ENCODE results near the gene PDE4B.

The PDE4B gene

DNA sequence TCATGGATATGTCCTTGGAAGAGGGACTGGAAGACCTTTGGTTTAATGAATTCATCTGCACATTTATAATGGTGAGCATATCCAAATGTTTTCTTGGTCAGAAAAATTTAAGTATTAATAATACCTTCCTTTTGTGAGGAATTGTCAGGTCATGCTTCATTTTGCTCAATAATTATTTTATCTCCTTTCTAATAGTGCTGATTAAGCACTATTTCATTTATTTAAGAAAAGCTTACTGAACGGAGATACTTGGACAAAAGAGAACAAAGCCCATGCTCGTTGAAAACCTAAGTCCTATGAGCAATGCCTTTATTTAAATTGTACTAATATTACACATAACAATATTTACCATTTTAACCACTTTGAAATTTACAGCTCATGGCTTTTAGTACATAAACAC is 281.5 kb downstream of the PDE4B start:
- H3K4me3 ChIP-seq (ENCODE audit: low read length): no peak overlapping the region
- DNase-seq (ENCODE audit: low read depth): no peak
- TF ChIP-seq, protein P1, sequence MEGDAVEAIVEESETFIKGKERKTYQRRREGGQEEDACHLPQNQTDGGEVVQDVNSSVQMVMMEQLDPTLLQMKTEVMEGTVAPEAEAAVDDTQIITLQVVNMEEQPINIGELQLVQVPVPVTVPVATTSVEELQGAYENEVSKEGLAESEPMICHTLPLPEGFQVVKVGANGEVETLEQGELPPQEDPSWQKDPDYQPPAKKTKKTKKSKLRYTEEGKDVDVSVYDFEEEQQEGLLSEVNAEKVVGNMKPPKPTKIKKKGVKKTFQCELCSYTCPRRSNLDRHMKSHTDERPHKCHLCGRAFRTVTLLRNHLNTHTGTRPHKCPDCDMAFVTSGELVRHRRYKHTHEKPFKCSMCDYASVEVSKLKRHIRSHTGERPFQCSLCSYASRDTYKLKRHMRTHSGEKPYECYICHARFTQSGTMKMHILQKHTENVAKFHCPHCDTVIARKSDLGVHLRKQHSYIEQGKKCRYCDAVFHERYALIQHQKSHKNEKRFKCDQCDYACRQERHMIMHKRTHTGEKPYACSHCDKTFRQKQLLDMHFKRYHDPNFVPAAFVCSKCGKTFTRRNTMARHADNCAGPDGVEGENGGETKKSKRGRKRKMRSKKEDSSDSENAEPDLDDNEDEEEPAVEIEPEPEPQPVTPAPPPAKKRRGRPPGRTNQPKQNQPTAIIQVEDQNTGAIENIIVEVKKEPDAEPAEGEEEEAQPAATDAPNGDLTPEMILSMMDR (conservative IDR thresholded peaks at IDR 0.05; ENCODE audit: low read length): no peak

DNA sequence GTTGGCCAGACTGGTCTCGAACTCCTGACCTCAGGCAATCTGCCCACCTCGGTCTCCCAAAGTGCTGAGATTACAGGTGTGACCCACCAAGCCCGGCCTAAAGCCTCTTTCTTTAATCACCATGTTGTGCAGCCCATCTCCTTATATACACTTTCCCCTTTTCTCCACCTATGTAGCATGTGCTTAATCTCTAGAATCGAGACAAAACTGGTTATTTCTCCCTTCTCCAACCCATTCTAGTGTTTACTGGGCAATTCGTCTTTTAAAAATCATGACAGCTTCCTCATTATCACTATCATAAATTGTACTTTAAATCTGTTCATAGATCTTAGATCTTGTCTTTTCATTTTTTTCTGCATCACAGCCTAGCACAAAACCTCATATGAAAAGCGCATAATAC is 285.7 kb downstream of the PDE4B start:
- TF ChIP-seq, protein P1 (conservative IDR thresholded peaks at IDR 0.05; ENCODE audit: low read length): no peak
- H3K4me3 ChIP-seq (ENCODE audit: low read length): no peak overlapping the region
- DNase-seq (ENCODE audit: low read depth): no peak

DNA sequence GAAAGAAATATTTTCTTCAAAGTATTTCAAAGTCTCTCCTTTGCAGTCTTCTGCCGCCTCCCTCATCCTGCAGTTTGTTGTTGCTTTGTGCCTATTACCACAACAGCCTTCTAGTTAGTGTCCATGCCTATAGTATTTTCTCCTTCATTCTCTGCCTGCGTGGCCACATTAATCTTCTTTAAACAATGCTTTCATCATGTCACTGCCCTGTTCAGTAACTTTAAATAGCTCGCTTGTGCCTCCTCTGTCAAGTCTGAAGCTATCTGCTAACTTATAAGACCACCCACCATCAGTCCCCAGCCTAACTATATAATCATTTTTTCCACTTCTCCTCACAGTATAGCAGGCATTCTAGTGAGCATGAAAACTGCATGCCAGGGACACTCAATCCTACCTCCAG is 290.3 kb downstream of the PDE4B start:
- no peak overlapping the region for H3K4me3 ChIP-seq (ENCODE audit: low read length)
- DNase-seq (ENCODE audit: low read depth): no peak
- TF ChIP-seq, protein P1 (conservative IDR thresholded peaks at IDR 0.05; ENCODE audit: low read length): no peak

DNA sequence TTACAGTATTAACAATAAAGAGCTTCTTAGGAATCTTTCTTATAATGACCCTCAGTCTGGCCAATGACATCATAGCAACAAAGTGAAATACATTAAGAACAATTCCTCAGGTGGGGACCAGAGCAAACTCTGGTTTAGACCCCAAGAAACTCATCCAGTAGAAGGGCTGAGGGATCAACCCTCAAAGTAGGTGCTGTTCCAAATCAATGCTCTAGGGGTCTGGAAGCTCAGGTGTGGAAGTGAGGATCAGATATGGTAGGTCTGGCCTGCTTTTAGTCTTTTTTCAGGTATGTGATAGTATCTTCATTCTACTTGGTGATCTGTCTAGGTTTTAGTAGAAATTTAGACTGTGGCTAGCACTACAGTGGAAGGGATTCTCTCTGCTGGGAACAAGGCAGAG is 291.7 kb downstream of the PDE4B start:
- H3K4me3 ChIP-seq (ENCODE audit: low read length): no peak overlapping the region
- TF ChIP-seq, protein P1 (conservative IDR thresholded peaks at IDR 0.05; ENCODE audit: low read length): no peak
- DNase-seq (ENCODE audit: low read depth): no peak

DNA sequence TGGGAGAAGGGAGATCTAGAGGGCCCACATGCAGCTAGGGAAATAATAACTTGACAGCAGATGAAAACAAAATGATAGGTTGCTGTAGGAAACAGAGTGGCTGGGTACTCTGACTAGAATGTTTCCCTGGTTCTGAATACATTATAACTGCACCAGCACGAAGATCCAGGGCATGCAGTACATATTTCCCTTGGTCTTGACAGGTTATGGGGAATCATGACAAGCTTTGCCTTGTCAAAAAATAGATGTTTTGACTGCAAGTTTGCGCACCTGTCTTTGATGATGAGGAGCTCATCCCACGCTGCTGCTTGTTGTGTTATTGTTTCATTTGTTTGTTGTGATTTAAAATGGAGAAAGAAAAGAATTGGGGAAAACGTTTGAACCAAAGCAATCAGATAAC is 292.9 kb downstream of the PDE4B start:
- no peak for DNase-seq (ENCODE audit: low read depth)
- TF ChIP-seq, protein P1 (conservative IDR thresholded peaks at IDR 0.05; ENCODE audit: low read length): no peak
- H3K4me3 ChIP-seq (ENCODE audit: low read length): no peak overlapping the region

DNA sequence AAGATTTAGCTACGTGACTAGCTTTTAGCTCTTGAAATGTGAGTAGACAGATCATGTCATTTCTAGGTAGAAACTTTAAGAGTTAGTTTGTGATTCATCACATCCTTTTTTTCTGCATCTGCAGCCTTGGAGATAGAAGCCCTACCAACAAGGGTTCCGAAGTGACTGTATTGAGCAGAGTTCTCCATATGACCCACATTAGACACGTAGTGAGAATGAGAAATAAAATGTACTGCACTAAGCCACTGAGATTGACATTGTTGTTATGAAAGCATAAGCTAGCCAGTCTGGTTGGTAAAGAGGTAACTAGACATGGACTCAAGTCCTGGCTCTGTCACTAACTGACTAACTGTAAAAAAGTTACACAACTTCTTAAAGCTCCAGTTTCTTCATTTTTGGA is 296.1 kb downstream of the PDE4B start:
- TF ChIP-seq, protein P1 (conservative IDR thresholded peaks at IDR 0.05; ENCODE audit: low read length): no peak
- no peak for DNase-seq (ENCODE audit: low read depth)
- no peak overlapping the region for H3K4me3 ChIP-seq (ENCODE audit: low read length)

DNA sequence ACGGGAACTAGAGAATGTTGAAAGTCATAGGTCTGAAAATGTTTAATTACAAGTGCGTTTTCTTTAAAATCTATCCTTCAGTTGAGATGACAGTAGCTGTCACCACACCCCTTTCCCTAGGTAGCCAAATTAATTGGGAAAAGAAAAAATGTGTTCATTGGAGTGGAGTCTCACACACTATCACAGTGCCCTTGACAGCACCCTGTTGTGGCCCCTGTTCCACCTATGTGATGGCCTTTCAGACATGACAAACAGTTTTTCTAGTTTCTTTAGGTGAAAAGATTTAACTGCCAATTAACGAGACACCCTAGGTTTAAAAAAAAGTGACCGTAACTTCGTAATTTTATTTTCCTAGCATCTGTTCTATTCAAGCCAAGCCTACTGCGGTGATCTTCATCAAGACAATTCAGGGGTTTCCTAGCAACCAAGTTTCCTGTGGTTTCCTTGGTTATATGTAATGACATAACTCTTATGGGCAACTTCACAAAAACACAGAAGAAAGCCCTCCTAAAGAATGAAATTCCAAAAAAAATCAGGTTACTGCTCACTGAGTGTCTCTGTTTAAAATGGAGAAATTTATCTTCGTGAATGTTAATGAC is 298.3 kb downstream of the PDE4B start:
- peak; percentile 52 for DNase-seq (ENCODE audit: low read depth)
- TF ChIP-seq, protein P1 (conservative IDR thresholded peaks at IDR 0.05; ENCODE audit: low read length): no peak
- H3K4me3 ChIP-seq (ENCODE audit: low read length): no peak overlapping the region
